IMR-90 (cell line): ENCODE measurements around the gene LAMC2.

Experiments
- FOS ChIP-seq: fragments of 150-350 bp; IDR thresholded peaks from 2 replicates; pipeline ENCODE4 v1.6.1; 2016; ENCODE audit warnings: low read depth, low read length
- MAZ ChIP-seq: IDR thresholded peaks from 2 replicates; pipeline ENCODE4 v1.6.1; 2012; ENCODE audit warnings: low read depth, mild to moderate bottlenecking, low read length, improper control_type of control experiment, moderate library complexity, borderline replicate concordance
- MXI1 ChIP-seq: IDR thresholded peaks from 2 replicates; pipeline ENCODE4 v1.6.1; 2012; ENCODE audit warnings: low read depth, mild to moderate bottlenecking, low read length, moderate library complexity, borderline replicate concordance
- POLR2A ChIP-seq: IDR thresholded peaks from 2 replicates; pipeline ENCODE4 v1.6.1; 2012; ENCODE audit warnings: mild to moderate bottlenecking, low read depth, low read length
- RAD21 ChIP-seq: IDR thresholded peaks from 2 replicates; pipeline ENCODE4 v1.6.1; 2012; ENCODE audit warnings: low read length, improper control_type of control experiment
- RFX5 ChIP-seq: IDR thresholded peaks from 2 replicates; pipeline ENCODE4 v1.8.0; 2012; ENCODE audit warnings: low read depth, mild to moderate bottlenecking, low read length, moderate library complexity
- SMC3 ChIP-seq: fragments of 150-350 bp; IDR thresholded peaks from 2 replicates; pipeline ENCODE4 v1.6.1; 2016; ENCODE audit warnings: low read depth, mild to moderate bottlenecking, antibody characterized with exemption, low read length, moderate library complexity
- TF ChIP-seq, protein P1 (sequence below): fragments of 150-350 bp; IDR thresholded peaks from 2 replicates; pipeline ENCODE4 v1.6.1; 2017; ENCODE audit warnings: mild to moderate bottlenecking, antibody characterized with exemption, low read length, low read depth
- TF ChIP-seq, protein P2 (sequence below): conservative IDR thresholded peaks from 2 replicates; pipeline ENCODE4 v1.5.1; 2012; ENCODE audit warnings: mild to moderate bottlenecking, low read depth, low read length, improper control_type of control experiment

DNA sequence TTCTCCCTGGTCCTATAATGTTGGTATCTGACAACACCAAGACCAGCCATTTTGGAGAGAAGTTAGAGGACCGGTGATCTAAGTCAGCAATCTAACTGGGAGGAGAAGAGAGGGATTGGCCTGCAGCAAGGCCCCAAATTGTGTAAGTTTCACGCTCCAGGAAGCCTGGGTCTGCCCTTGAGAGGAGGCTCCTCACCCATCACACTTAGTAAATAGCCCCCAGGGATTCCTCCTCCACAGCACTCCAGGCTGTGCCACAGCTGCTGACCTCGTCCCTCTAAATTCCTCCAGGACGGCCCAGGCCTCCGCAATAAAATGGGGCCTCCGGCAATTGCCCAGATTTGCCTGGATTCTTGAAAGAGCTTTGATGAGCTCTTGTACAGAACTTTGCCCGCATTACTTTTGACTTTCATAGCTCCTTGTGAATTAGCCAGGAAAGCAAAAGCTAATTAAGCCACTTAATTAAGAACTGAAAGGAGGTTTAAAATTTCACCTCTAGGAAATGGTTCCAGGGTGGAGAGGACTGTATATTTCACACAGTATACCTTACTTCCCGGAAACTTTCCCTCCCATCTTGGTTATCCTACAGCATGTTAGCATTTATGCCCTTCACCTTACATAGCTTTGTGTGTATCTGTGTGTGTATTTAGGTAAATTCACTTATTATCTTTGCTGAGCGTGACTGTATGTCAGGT lies 90.5 kb downstream of the LAMC2 start:
- TF ChIP-seq RAD21 (no peak), MXI1 (no peak), FOS (no peak), POLR2A (no peak), SMC3 (no peak), MAZ (no peak), RFX5 (no peak)
- TF ChIP-seq, protein P1, sequence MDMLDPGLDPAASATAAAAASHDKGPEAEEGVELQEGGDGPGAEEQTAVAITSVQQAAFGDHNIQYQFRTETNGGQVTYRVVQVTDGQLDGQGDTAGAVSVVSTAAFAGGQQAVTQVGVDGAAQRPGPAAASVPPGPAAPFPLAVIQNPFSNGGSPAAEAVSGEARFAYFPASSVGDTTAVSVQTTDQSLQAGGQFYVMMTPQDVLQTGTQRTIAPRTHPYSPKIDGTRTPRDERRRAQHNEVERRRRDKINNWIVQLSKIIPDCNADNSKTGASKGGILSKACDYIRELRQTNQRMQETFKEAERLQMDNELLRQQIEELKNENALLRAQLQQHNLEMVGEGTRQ, result no peak
- TF ChIP-seq, protein P2, sequence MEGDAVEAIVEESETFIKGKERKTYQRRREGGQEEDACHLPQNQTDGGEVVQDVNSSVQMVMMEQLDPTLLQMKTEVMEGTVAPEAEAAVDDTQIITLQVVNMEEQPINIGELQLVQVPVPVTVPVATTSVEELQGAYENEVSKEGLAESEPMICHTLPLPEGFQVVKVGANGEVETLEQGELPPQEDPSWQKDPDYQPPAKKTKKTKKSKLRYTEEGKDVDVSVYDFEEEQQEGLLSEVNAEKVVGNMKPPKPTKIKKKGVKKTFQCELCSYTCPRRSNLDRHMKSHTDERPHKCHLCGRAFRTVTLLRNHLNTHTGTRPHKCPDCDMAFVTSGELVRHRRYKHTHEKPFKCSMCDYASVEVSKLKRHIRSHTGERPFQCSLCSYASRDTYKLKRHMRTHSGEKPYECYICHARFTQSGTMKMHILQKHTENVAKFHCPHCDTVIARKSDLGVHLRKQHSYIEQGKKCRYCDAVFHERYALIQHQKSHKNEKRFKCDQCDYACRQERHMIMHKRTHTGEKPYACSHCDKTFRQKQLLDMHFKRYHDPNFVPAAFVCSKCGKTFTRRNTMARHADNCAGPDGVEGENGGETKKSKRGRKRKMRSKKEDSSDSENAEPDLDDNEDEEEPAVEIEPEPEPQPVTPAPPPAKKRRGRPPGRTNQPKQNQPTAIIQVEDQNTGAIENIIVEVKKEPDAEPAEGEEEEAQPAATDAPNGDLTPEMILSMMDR, result no peak
